Trophoblast cell (in vitro differentiated cells and primary cell): ENCODE data around the gene IDH3A. TPM values are rescaled to one million over a fixed set of nuclear protein-coding genes. Genes with fewer than 3 reads are reported as not detected.
A peak's percentile ranks its signal among the peaks of the same experiment; 100 is the strongest.

Experiments used
- DNase-seq, 2 donors: peaks; one replicate each; pipeline ENCODE4 v3.0.0-alpha.2; 2016
- H2AFZ ChIP-seq: 2 replicates; pipeline ENCODE4 v1.6.1; 2013; ENCODE audit warnings: low read length, moderate library complexity, mild to moderate bottlenecking; ENCODE audit not compliant: insufficient read depth, poor library complexity
- H2AK5ac ChIP-seq: 2 replicates; pipeline ENCODE4 v1.6.1; 2013; ENCODE audit warnings: mild to moderate bottlenecking, low read length
- H2BK120ac ChIP-seq: 2 replicates; pipeline ENCODE4 v1.6.1; 2013; ENCODE audit warnings: low read length, mild to moderate bottlenecking, moderate library complexity; ENCODE audit not compliant: insufficient read depth, poor library complexity
- H2BK12ac ChIP-seq: 2 replicates; pipeline ENCODE4 v1.6.1; 2013; ENCODE audit warnings: mild to moderate bottlenecking, low read length, moderate library complexity
- H2BK5ac ChIP-seq: 2 replicates; pipeline ENCODE4 v1.6.1; 2013; ENCODE audit warnings: low read length, low read depth, moderate library complexity, mild to moderate bottlenecking; ENCODE audit not compliant: poor library complexity
- H3K14ac ChIP-seq: 2 replicates; pipeline ENCODE4 v1.6.1; 2013; ENCODE audit warnings: mild to moderate bottlenecking, low read length
- H3K18ac ChIP-seq: 2 replicates; pipeline ENCODE4 v1.6.1; 2013; ENCODE audit warnings: mild to moderate bottlenecking, low read length
- H3K23ac ChIP-seq: 2 replicates; pipeline ENCODE4 v1.6.1; 2013; ENCODE audit warnings: low read length
- H3K27ac ChIP-seq: 2 replicates; pipeline ENCODE4 v1.5.1; 2013; ENCODE audit warnings: low read depth, mild to moderate bottlenecking, inconsistent platforms, low read length, moderate library complexity
- H3K27me3 ChIP-seq: 2 replicates; pipeline ENCODE4 v1.6.1; 2013; ENCODE audit warnings: inconsistent platforms, mild to moderate bottlenecking, low read length, moderate library complexity; ENCODE audit not compliant: insufficient read depth
- H3K36me3 ChIP-seq, 2 experiments: 1 replicate in 1 of 2; 2 replicates in 1 of 2; pipeline ENCODE4 v1.6.1; 2013; ENCODE audit warnings: low read length in 2 of 2, mild to moderate bottlenecking in 2 of 2, moderate library complexity in 1 of 2; ENCODE audit not compliant: insufficient read depth in 2 of 2, control insufficient read depth in 1 of 2
- H3K4ac ChIP-seq: 2 replicates; pipeline ENCODE4 v1.6.1; 2013; ENCODE audit warnings: low read depth, mild to moderate bottlenecking, low read length, moderate library complexity
- H3K4me1 ChIP-seq, 2 experiments: 1 replicate in 1 of 2; 2 replicates in 1 of 2; pipeline ENCODE4 v1.6.1; 2013; ENCODE audit warnings: low read length in 2 of 2, mild to moderate bottlenecking in 2 of 2, moderate library complexity in 1 of 2; ENCODE audit not compliant: insufficient read depth in 2 of 2, control insufficient read depth in 1 of 2
- H3K4me2 ChIP-seq: 2 replicates; pipeline ENCODE4 v1.6.1; 2013; ENCODE audit warnings: inconsistent platforms, mild to moderate bottlenecking, low read length, moderate library complexity
- H3K4me3 ChIP-seq: 2 replicates; pipeline ENCODE4 v1.5.1; 2013; ENCODE audit warnings: mild to moderate bottlenecking, low read depth, low read length, inconsistent platforms
- H3K79me1 ChIP-seq: one replicate; pipeline ENCODE4 v1.6.1; 2013; ENCODE audit warnings: low read length
- H3K79me2 ChIP-seq: 2 replicates; pipeline ENCODE4 v1.6.1; 2013; ENCODE audit warnings: low read length, mild to moderate bottlenecking; ENCODE audit not compliant: control insufficient read depth, insufficient read depth, poor library complexity
- H3K9ac ChIP-seq: 2 replicates; pipeline ENCODE4 v1.6.1; 2013; ENCODE audit warnings: mild to moderate bottlenecking, low read length
- H3K9me3 ChIP-seq: 2 replicates; pipeline ENCODE4 v1.6.1; 2013; ENCODE audit warnings: low read depth, mild to moderate bottlenecking, control low read depth, inconsistent platforms, low read length; ENCODE audit not compliant: insufficient read depth
- H4K12ac ChIP-seq: 2 replicates; pipeline ENCODE4 v1.6.1; 2013; ENCODE audit warnings: low read depth, mild to moderate bottlenecking, low read length, moderate library complexity
- H4K8ac ChIP-seq: 2 replicates; pipeline ENCODE4 v1.6.1; 2013; ENCODE audit warnings: low read depth, mild to moderate bottlenecking, low read length, moderate library complexity
- H4K91ac ChIP-seq: one replicate; pipeline ENCODE4 v1.6.1; 2013; ENCODE audit warnings: low read depth, mild to moderate bottlenecking, low read length, moderate library complexity
- WGBS: extraction: QIAGEN DNeasy Blood & Tissue Kit; methylation state at CpG from one replicate; pipeline ENCODE4 v1.1.7; 2013; ENCODE audit warnings: missing lambda C conversion rate; ENCODE audit not compliant: insufficient read length, insufficient coverage; ENCODE audit errors: extremely low coverage; 5-methylcytosine and 5-hydroxymethylcytosine counted together
- polyA plus RNA-seq: library from polyadenylated mRNA; stranded (reverse); fragments of 200-250 nt; gene quantifications from 2 replicates; pipeline ENCODE4 v1.2.3, GENCODE V29; 2013

The IDH3A gene
- 27.1 and 28.7 TPM in 2 replicates for polyA plus RNA-seq

DNA sequence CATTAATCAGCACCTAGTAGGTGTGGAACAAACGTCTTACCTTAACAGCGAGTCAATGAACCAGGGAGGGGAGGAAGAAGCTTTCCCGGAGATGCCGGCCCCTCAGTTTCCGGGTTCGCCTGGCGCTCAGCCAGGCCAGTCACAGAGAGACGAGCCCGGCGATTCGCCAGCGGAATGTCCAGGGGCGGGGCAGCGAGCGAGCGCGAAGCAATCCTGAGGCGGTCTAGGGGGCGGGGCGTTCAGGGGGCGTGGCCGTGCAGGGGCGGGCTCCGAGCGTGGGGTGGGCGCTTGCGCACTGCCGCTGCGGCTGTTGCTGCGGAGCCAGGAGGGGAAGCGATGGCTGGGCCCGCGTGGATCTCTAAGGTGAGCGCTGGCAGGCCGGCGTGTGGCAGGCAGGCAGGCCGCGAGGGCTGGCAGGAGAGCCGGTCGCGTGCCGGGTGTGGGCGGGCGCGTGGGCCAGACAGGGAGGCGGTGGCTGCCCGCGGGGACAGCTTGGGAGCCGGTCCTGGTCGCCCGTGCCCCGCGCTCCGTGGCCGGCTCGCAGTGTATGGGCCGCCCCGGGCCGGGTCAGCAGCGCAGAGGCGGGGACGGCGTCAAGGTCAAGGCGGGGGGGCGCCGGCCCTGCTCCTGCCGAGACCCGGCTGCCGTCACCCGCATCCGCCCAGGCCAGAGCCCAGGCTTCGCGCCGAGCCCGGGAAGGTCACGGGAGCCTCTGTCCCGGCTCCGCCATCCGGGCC lies at the start of gene IDH3A:
Gene IDH3A, plus strand, starts transcription at position 295 of the 737 bp plus-strand sequence. Its CDS starts 42 bp downstream, at position 337.
- Histone ChIP-seq H4K8ac (peak within 1 kb of the TSS; percentile 86), H3K36me3 (no peaks in the 10 kb centered on the region), H3K79me1 (peaks cover 4% of the 10 kb centered on the region), H3K27me3 (no peaks in the 10 kb centered on the region), H3K27ac (peak within 1 kb of the TSS; percentile 36), H3K4ac (peak within 1 kb of the TSS; percentile 56), H2BK120ac (no peak within 1 kb of the TSS), H3K4me2 (peak within 1 kb of the TSS; percentile 85), H3K9me3 (no peaks in the 10 kb centered on the region), H3K79me2 (peaks cover 4% of the 10 kb centered on the region), H3K4me1 (peaks cover 4 to 8% of the 10 kb centered on the region in 2 experiments), H3K4me3 (peak within 1 kb of the TSS; percentile 93), H3K18ac (peak within 1 kb of the TSS; percentile 70), H4K12ac (peak within 1 kb of the TSS; percentile 22), H3K23ac (no peak within 1 kb of the TSS), H3K14ac (peak within 1 kb of the TSS; percentile 75), H2AK5ac (no peak within 1 kb of the TSS), H2BK12ac (no peak within 1 kb of the TSS), H2BK5ac (no peak within 1 kb of the TSS), H2AFZ (peak within 1 kb of the TSS; percentile 87), H3K9ac (peak within 1 kb of the TSS; percentile 83), H4K91ac (peak within 1 kb of the TSS; percentile 70)
- WGBS = no CpG with 5 or more reads among the region's 79 CpGs
- DNase-seq = peak; percentile 95 to 98

DNA sequence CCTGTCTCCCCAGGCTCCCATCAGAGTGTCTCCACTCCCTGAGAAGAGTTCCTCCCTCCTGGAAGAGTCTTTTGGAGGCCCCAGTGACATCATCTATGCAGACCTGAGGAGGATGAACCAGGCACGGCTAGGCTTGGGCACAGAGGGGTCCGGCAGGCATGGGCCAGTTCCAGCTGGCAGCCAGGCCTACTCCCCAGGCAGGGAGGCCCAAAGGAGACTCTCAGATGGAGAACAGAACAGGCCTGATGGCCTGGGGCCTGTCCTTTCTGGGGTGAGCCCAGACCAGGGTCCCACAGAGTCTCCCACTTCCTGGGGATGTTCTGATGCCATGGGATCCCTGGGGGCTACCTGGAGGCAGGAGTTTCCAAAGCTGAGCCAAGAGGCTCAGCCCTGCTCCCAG lies 48.3 kb upstream of the IDH3A start:
- H3K18ac ChIP-seq = peak overlapping the region; percentile 26
- no CpG with 5 or more reads among the region's 2 CpGs for WGBS
- H3K79me2 ChIP-seq = peaks cover 9% of the 10 kb centered on the region
- H4K12ac ChIP-seq = no peak overlapping the region
- peak overlapping the region; percentile 57 for H3K27ac ChIP-seq
- H4K91ac ChIP-seq = peak overlapping the region; percentile 92
- H3K9ac ChIP-seq = no peak overlapping the region
- H2AFZ ChIP-seq = no peak overlapping the region
- H3K4me1 ChIP-seq = peaks cover 37 to 38% of the 10 kb centered on the region in 2 experiments
- H3K4ac ChIP-seq = peak overlapping the region; percentile 4
- peak overlapping the region; percentile 85 for H2BK120ac ChIP-seq
- H3K4me2 ChIP-seq = no peak overlapping the region
- no peak overlapping the region for H3K4me3 ChIP-seq
- H2BK5ac ChIP-seq = peak overlapping the region; percentile 68
- no peaks in the 10 kb centered on the region for H3K9me3 ChIP-seq
- peak overlapping the region; percentile 34 for H2BK12ac ChIP-seq
- DNase-seq = peak in 1 of 2 donors; percentile 7
- H3K79me1 ChIP-seq = peaks cover 36% of the 10 kb centered on the region
- H2AK5ac ChIP-seq = peak overlapping the region; percentile 86
- peak overlapping the region; percentile 20 for H4K8ac ChIP-seq
- no peaks in the 10 kb centered on the region for H3K36me3 ChIP-seq
- H3K27me3 ChIP-seq = no peaks in the 10 kb centered on the region
- peak overlapping the region; percentile 47 for H3K14ac ChIP-seq
- no peak overlapping the region for H3K23ac ChIP-seq

DNA sequence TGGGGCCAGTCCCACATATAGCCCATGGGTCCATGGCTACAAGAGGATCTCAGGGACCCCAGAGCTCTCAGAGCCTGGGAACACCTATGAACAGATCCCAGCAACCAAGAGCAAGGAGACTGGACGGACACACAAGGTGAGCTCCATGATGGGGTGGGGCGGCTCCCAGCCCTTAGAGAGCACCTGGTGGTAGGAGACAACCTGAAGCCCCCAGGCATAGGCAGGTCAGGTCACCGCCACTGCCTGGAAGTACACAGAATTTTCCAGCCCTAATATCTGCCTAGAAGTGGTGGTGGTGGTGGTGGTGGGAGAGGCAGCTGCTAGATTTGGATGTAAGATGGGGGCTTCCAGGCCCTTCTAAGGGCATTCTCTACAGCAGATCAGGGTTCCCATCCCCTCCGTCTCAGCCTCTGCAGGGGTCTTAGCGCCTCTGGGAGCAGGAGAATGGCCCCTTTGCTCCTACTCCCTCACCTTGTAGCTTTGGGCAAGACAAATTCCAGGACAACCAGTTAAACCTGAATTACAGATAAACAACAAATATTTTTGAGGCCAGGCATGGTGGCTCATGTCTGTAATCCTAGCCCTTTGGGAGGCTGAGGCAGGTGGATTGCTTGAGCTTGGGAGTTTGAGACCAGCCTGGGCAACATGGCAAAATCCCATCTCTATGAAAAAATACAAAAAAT lies 47.6 kb upstream of the IDH3A start:
- DNase-seq = peak; percentile 90 to 95
- no peak overlapping the region for H3K9ac ChIP-seq
- no peaks in the 10 kb centered on the region for H3K27me3 ChIP-seq
- no peaks in the 10 kb centered on the region for H3K36me3 ChIP-seq
- H4K8ac ChIP-seq = peak overlapping the region; percentile 20
- peaks cover 36% of the 10 kb centered on the region for H3K79me1 ChIP-seq
- peak overlapping the region; percentile 92 for H4K91ac ChIP-seq
- H2AFZ ChIP-seq = no peak overlapping the region
- no peak overlapping the region for H3K4me3 ChIP-seq
- no peaks in the 10 kb centered on the region for H3K9me3 ChIP-seq
- peak overlapping the region; percentile 22 for H3K4me2 ChIP-seq
- peak overlapping the region; percentile 34 for H2BK12ac ChIP-seq
- peak overlapping the region; percentile 85 for H2BK120ac ChIP-seq
- no peak overlapping the region for H3K23ac ChIP-seq
- peak overlapping the region; percentile 68 for H2BK5ac ChIP-seq
- H3K14ac ChIP-seq = peak overlapping the region; percentile 47
- WGBS = no CpG with 5 or more reads among the region's 5 CpGs
- H4K12ac ChIP-seq = no peak overlapping the region
- peaks cover 9% of the 10 kb centered on the region for H3K79me2 ChIP-seq
- H3K4me1 ChIP-seq = peaks cover 37 to 38% of the 10 kb centered on the region in 2 experiments
- no peak overlapping the region for H2AK5ac ChIP-seq
- peak overlapping the region; percentile 57 for H3K27ac ChIP-seq
- peak overlapping the region; percentile 16 for H3K4ac ChIP-seq
- peak overlapping the region; percentile 12 for H3K18ac ChIP-seq

DNA sequence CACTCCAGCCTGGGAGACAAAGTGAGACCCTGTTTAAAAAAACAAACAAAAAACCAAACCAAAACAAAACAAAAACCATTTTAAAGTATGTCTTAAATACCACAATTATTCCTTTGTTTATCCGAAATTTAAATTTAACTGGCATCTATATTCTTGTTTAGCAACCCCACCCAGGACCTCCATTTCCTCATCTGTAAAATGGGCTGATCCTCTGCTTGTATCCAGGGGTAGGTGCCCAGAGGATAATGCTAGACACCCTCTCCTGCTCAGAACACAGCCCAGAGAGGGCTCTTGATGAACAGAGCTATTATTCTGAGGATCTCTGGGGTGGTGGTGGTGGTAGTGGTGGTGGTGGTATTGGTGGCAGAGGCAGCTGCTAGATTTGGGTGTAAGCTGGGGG lies 47.0 kb upstream of the IDH3A start:
- peaks cover 37 to 38% of the 10 kb centered on the region in 2 experiments for H3K4me1 ChIP-seq
- 100% methylated on average over 1 of the region's 1 CpG for WGBS

More for the DNA sequence above, 47.0 kb upstream of the IDH3A start:
- H3K4me2 ChIP-seq = no peak overlapping the region
- H3K9me3 ChIP-seq = no peaks in the 10 kb centered on the region
- peak overlapping the region; percentile 66 for H4K8ac ChIP-seq
- peak overlapping the region; percentile 50 for H3K27ac ChIP-seq
- no peak overlapping the region for H4K12ac ChIP-seq
- no peaks in the 10 kb centered on the region for H3K27me3 ChIP-seq
- H2AK5ac ChIP-seq = peak overlapping the region; percentile 97
- peak overlapping the region; percentile 78 for H3K14ac ChIP-seq
- peaks cover 36% of the 10 kb centered on the region for H3K79me1 ChIP-seq
- DNase-seq = no peak
- H3K9ac ChIP-seq = no peak overlapping the region
- peak overlapping the region; percentile 51 for H3K18ac ChIP-seq
- no peaks in the 10 kb centered on the region for H3K36me3 ChIP-seq
- H2BK5ac ChIP-seq = peak overlapping the region; percentile 79
- H3K23ac ChIP-seq = no peak overlapping the region
- peak overlapping the region; percentile 84 for H2BK120ac ChIP-seq
- H3K4me3 ChIP-seq = no peak overlapping the region
- peak overlapping the region; percentile 92 for H2BK12ac ChIP-seq
- H3K4ac ChIP-seq = peak overlapping the region; percentile 53
- peaks cover 9% of the 10 kb centered on the region for H3K79me2 ChIP-seq
- peak overlapping the region; percentile 95 for H4K91ac ChIP-seq
- no peak overlapping the region for H2AFZ ChIP-seq
